Mesenchymal stem cell (in vitro differentiated cells and primary cell): ENCODE measurements around the gene GAK.

Source experiments
- DNase-seq: peaks from one replicate; pipeline ENCODE4 v3.0.0-alpha.2; 2013
- H2AFZ ChIP-seq: one replicate; pipeline ENCODE4 v1.6.1; 2013; ENCODE audit warnings: low read depth, mild to moderate bottlenecking, control low read depth, inconsistent platforms, low read length, moderate library complexity
- H2AK5ac ChIP-seq: 2 replicates; pipeline ENCODE4 v1.6.1; 2013; ENCODE audit warnings: low read length, moderate library complexity, mild to moderate bottlenecking, inconsistent platforms; ENCODE audit not compliant: severe bottlenecking
- H2BK120ac ChIP-seq: one replicate; pipeline ENCODE4 v1.6.1; 2013; ENCODE audit warnings: low read depth, mild to moderate bottlenecking, inconsistent platforms, low read length, moderate library complexity
- H2BK12ac ChIP-seq, 2 experiments: one replicate each; pipeline ENCODE4 v1.6.1; 2013; ENCODE audit warnings: inconsistent platforms in 2 of 2, low read length in 2 of 2, mild to moderate bottlenecking in 2 of 2, moderate library complexity in 2 of 2, control low read depth in 1 of 2
- H2BK15ac ChIP-seq: one replicate; pipeline ENCODE4 v1.6.1; 2013; ENCODE audit warnings: mild to moderate bottlenecking, low read depth, inconsistent platforms; ENCODE audit not compliant: poor library complexity, severe bottlenecking
- H2BK5ac ChIP-seq: 2 replicates; pipeline ENCODE4 v1.6.1; 2013; ENCODE audit warnings: low read depth, mild to moderate bottlenecking, low read length, control low read depth, inconsistent platforms; ENCODE audit not compliant: poor library complexity, severe bottlenecking
- H3K14ac ChIP-seq, 2 experiments: one replicate each; pipeline ENCODE4 v1.6.1; 2013; ENCODE audit warnings: inconsistent platforms in 2 of 2, low read length in 2 of 2, control low read depth in 1 of 2, mild to moderate bottlenecking in 1 of 2, moderate library complexity in 1 of 2
- H3K18ac ChIP-seq, 2 experiments: one replicate each; pipeline ENCODE4 v1.6.1; 2013; ENCODE audit warnings: inconsistent platforms in 2 of 2, low read length in 2 of 2, control low read depth in 1 of 2, low read depth in 1 of 2, mild to moderate bottlenecking in 1 of 2
- H3K23ac ChIP-seq, 2 experiments: one replicate each; pipeline ENCODE4 v1.6.1; 2013; ENCODE audit warnings: inconsistent platforms in 2 of 2, low read length in 2 of 2, mild to moderate bottlenecking in 2 of 2, moderate library complexity in 2 of 2, control low read depth in 1 of 2
- H3K27ac ChIP-seq: 2 replicates; pipeline ENCODE4 v1.5.1; 2013; ENCODE audit warnings: mild to moderate bottlenecking, moderate library complexity, low read length, control low read depth, inconsistent platforms; ENCODE audit not compliant: poor library complexity, severe bottlenecking
- H3K27me3 ChIP-seq, 2 experiments: 2 replicates each; pipeline versions ENCODE4 v1.6.1 to v1.7.0; 2013; ENCODE audit warnings: low read length in 2 of 2, mild to moderate bottlenecking in 2 of 2, moderate library complexity in 2 of 2, control low read depth in 1 of 2, inconsistent platforms in 1 of 2; ENCODE audit not compliant: control insufficient read depth in 1 of 2, insufficient read depth in 1 of 2
- H3K36me3 ChIP-seq, 2 experiments: 2 replicates each; pipeline versions ENCODE4 v1.6.1 to v1.7.0; 2013; ENCODE audit warnings: low read length in 2 of 2, control low read depth in 1 of 2, inconsistent platforms in 1 of 2, low read depth in 1 of 2, mild to moderate bottlenecking in 1 of 2; ENCODE audit not compliant: insufficient read depth in 2 of 2, control insufficient read depth in 1 of 2
- H3K4ac ChIP-seq, 2 experiments: one replicate each; pipeline ENCODE4 v1.6.1; 2013; ENCODE audit warnings: inconsistent platforms in 2 of 2, low read length in 2 of 2, mild to moderate bottlenecking in 2 of 2, moderate library complexity in 2 of 2, control low read depth in 1 of 2, low read depth in 1 of 2
- H3K4me1 ChIP-seq: 2 replicates; pipeline ENCODE4 v1.6.1; 2013; ENCODE audit warnings: low read depth, low read length, control low read depth; ENCODE audit not compliant: control insufficient read depth, insufficient read depth
- H3K4me2 ChIP-seq: 2 replicates; pipeline ENCODE4 v1.6.1; 2013; ENCODE audit warnings: low read length, mild to moderate bottlenecking, inconsistent platforms; ENCODE audit not compliant: poor library complexity, severe bottlenecking
- H3K4me3 ChIP-seq, 2 experiments: 2 replicates each; pipeline versions ENCODE4 v1.5.1 to v1.7.0; 2013; ENCODE audit warnings: low read length in 2 of 2, mild to moderate bottlenecking in 2 of 2, control low read depth in 1 of 2, low read depth in 1 of 2; ENCODE audit not compliant: insufficient read depth in 1 of 2
- H3K79me1 ChIP-seq: replicated peaks from 2 replicates; pipeline ENCODE4 v1.6.1; 2013; ENCODE audit warnings: mild to moderate bottlenecking, control low read depth, low read length, inconsistent platforms; ENCODE audit not compliant: poor library complexity, severe bottlenecking
- H3K9ac ChIP-seq: 2 replicates; pipeline ENCODE4 v1.7.0; 2013; ENCODE audit warnings: mild to moderate bottlenecking, low read length, moderate library complexity
- H3K9me3 ChIP-seq: 2 replicates; pipeline ENCODE4 v1.7.0; 2013; ENCODE audit warnings: mild to moderate bottlenecking, low read length; ENCODE audit not compliant: control insufficient read depth
- H4K8ac ChIP-seq: one replicate; pipeline ENCODE4 v1.6.1; 2013; ENCODE audit warnings: inconsistent platforms, mild to moderate bottlenecking, low read length, moderate library complexity
- H4K91ac ChIP-seq: one replicate; pipeline ENCODE4 v1.6.1; 2013; ENCODE audit warnings: mild to moderate bottlenecking, low read length, inconsistent platforms
- WGBS: methylation state at CpG from one replicate; pipeline ENCODE4 v1.1.7; 2013; ENCODE audit warnings: mixed read lengths; 5-methylcytosine and 5-hydroxymethylcytosine counted together

GAK gene

DNA sequence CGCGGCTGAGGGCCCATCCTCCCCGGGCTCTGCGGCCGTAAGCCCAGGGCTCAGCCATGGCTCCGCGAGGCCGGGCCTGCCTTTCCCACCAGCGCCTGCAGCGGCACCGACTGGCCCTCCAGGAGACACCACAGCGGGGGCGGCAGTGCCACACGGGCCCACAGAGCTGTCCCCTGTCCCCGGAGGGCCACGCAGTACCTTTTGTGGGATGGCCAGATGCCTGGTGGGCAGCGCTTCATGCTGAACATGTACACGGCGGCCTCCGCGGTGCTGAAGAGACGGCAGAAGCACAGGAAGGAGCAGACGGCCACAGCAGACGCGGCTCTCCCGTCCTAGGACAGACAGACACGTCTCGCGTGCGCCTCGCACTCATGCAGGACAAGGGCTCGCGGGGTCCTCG lies 50.4 kb downstream of the GAK start:
- Histone ChIP-seq H3K9me3 (no peaks in the 10 kb centered on the region), H3K4me3 (no peak overlapping the region), H4K91ac (no peak overlapping the region), H2BK120ac (no peak overlapping the region), H3K79me1 (peaks cover 13% of the 10 kb centered on the region), H3K27ac (no peak overlapping the region), H3K4me1 (no peaks in the 10 kb centered on the region), H2AK5ac (no peak overlapping the region), H3K27me3 (no peaks in the 10 kb centered on the region), H2AFZ (no peak overlapping the region), H2BK12ac (no peak overlapping the region), H3K4me2 (no peak overlapping the region), H3K9ac (no peak overlapping the region), H4K8ac (no peak overlapping the region), H2BK15ac (no peak overlapping the region), H3K36me3 (peaks cover 92 to 96% of the 10 kb centered on the region in 2 experiments), H2BK5ac (no peak overlapping the region), H3K14ac (no peak overlapping the region), H3K18ac (no peak overlapping the region), H3K23ac (no peak overlapping the region), H3K4ac (no peak overlapping the region)
- no peak for DNase-seq
- WGBS, result 96% methylated on average over 34 of the region's 34 CpGs

DNA sequence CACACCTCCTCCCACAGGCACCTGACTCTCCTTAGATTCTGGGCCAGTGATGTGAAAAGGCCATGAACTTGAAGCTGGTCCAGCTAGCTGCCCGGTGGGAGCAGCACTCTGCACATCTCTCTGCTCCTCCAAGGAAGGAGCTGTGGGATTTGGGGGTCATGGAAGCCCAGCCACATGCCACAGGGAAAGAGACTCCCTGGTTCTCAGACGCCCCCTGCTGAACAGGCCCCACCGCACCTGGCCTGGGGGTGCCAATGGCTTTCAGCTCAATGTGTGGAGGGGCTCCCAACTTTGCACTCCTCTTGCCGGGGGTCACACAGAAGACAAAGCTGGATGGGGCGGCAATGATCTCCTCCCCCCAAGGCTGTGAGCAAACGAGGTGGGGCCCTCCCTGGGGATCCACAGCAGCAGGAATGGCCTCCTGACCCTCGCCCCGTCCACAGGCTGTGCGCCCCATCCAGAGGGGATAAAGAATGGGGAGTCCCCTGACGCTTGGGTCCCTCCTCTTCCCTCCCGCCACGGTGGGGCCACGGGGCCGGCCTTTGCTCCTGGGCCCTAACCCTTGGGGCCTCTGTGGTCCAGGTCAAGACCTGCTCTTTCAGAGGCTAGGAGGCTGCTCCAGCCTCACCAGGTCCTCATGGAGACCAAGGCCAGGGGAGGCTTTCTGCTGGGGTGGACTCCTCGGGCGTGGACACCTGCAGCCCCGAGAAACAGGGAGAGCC lies 51.3 kb downstream of the GAK start:
- no peaks in the 10 kb centered on the region for H3K9me3 ChIP-seq
- no peak overlapping the region for H3K14ac ChIP-seq
- no peak overlapping the region for H3K4me3 ChIP-seq
- H3K9ac ChIP-seq, result no peak overlapping the region
- peaks cover 12% of the 10 kb centered on the region for H3K79me1 ChIP-seq
- H2BK5ac ChIP-seq, result no peak overlapping the region
- H3K18ac ChIP-seq, result no peak overlapping the region
- H3K4me1 ChIP-seq, result no peaks in the 10 kb centered on the region
- no peak overlapping the region for H4K91ac ChIP-seq
- 96% methylated on average over 17 of the region's 17 CpGs for WGBS
- H3K23ac ChIP-seq, result no peak overlapping the region
- no peak overlapping the region for H3K4me2 ChIP-seq
- no peak overlapping the region for H2BK120ac ChIP-seq
- H2BK15ac ChIP-seq, result no peak overlapping the region
- peaks cover 92 to 96% of the 10 kb centered on the region in 2 experiments for H3K36me3 ChIP-seq
- no peak overlapping the region for H3K4ac ChIP-seq
- DNase-seq, result no peak
- no peak overlapping the region for H2BK12ac ChIP-seq
- H2AFZ ChIP-seq, result no peak overlapping the region
- no peak overlapping the region for H3K27ac ChIP-seq
- no peak overlapping the region for H4K8ac ChIP-seq
- no peak overlapping the region for H2AK5ac ChIP-seq
- H3K27me3 ChIP-seq, result no peaks in the 10 kb centered on the region

DNA sequence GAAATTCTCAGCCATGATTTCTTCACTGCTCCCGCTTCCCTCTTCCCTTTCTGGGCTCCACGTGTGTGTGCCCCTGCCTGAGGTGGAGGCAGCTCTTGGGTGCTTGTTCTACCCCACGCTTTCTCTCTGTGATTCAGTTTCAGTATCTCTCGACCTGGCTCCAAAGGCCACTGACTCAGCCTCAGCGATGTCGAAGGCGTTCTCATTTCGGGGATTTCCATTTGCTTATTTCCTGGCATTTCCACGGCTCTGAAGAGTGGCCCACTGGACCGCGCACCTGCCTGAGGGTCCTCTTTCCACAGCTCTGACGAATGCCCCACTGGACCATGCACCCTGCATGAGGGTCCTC lies 52.4 kb downstream of the GAK start:
- Histone ChIP-seq H3K14ac (no peak overlapping the region), H3K4ac (no peak overlapping the region)

DNA sequence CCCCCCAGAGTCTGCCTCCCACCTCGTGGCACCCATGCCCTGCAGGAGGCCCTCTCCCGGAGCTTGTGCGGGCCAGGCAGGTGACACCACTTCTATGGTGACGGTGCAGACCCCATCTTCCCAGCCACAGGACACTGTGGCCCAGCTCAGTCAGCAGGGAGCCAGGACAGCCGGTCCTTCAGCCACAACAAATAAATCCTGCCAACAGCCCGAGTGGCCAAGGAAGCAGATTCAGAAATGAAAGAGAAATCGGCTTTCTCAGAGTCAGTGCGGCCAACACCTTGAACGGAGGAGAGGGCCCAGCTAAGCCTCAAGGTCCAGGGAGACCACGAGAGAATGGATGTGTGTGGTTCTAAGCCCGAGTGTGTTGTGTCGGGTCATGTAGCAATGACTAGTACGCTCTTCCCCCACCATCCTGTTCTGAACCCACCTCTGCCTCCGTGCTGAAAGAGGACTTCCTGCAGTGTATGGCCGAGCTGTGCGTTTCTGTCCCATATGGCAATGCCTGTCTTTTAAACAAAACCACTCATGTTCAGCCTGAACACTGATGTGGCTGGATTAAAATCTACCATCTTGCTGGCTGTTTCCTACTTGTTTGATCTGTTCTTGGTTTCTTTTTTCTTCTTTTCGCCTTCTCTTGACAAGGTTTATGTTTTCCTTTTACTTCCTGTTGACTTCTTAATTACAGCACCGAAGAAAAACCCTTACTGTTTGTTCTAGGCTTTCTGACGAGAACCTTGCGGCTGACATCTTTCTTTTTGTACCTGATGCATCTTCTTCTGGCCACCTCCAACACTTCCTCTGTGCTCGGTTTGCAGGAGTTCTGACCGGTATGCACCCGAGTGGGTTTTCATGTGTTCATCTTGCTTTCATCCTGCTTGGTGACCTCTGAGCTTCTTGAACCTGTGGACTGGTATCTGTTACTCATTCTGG lies 53.1 kb downstream of the GAK start:
- Histone ChIP-seq H3K79me1 (peaks cover 3% of the 10 kb centered on the region), H3K4me2 (no peak overlapping the region), H3K9ac (no peak overlapping the region), H3K9me3 (no peaks in the 10 kb centered on the region), H3K14ac (no peak overlapping the region), H3K4me3 (no peak overlapping the region), H4K91ac (no peak overlapping the region), H2BK12ac (no peak overlapping the region), H3K4ac (no peak overlapping the region), H4K8ac (no peak overlapping the region), H3K4me1 (no peaks in the 10 kb centered on the region), H3K36me3 (peaks cover 85 to 97% of the 10 kb centered on the region in 2 experiments), H3K23ac (no peak overlapping the region), H3K27ac (no peak overlapping the region), H2BK120ac (no peak overlapping the region), H2AK5ac (no peak overlapping the region), H3K18ac (no peak overlapping the region), H2BK15ac (no peak overlapping the region), H3K27me3 (no peaks in the 10 kb centered on the region), H2AFZ (no peak overlapping the region), H2BK5ac (no peak overlapping the region)
- DNase-seq, result no peak
- 95% methylated on average over 23 of the region's 23 CpGs for WGBS

More for the DNA sequence above, 52.4 kb downstream of the GAK start:
- Histone ChIP-seq H3K27ac (no peak overlapping the region), H3K4me2 (no peak overlapping the region), H3K4me3 (no peak overlapping the region), H3K79me1 (peaks cover 5% of the 10 kb centered on the region), H3K9ac (no peak overlapping the region), H4K8ac (no peak overlapping the region), H3K36me3 (peaks cover 88 to 97% of the 10 kb centered on the region in 2 experiments), H2BK15ac (no peak overlapping the region), H2BK5ac (no peak overlapping the region), H2BK120ac (no peak overlapping the region), H3K27me3 (no peaks in the 10 kb centered on the region), H2AFZ (no peak overlapping the region), H3K23ac (no peak overlapping the region), H2BK12ac (no peak overlapping the region), H3K4me1 (no peaks in the 10 kb centered on the region), H3K18ac (no peak overlapping the region), H4K91ac (no peak overlapping the region), H3K9me3 (no peaks in the 10 kb centered on the region), H2AK5ac (no peak overlapping the region)
- no peak for DNase-seq
- 96% methylated on average over 12 of the region's 12 CpGs for WGBS
